Stromal cell of bone marrow (primary cell): Measurements from ENCODE around the gene FDX1.

Experiments
- DNase-seq: peaks from one replicate; pipeline ENCODE4 v3.0.0-alpha.2; 2012; ENCODE audit warnings: low read depth

The FDX1 gene

DNA sequence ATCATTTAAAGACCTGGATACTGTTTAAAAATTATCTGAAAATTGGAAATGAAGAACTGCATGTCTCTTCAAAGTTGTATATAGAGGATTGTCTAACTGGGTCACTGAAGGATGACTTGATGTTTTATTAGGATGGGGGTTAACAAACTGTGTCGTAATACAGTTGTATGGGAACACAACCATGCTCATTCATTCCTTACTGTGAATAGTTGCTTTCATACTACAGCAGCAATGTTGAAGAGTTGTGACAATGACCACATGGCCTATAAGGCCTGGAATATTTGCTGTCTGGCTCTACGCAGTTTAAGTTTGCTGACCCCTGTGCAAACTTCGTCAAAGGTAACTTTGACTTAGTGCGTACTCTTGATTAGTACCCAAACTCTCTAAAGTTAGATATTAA is 38.4 kb downstream of the FDX1 start:
- DNase-seq: no peak

DNA sequence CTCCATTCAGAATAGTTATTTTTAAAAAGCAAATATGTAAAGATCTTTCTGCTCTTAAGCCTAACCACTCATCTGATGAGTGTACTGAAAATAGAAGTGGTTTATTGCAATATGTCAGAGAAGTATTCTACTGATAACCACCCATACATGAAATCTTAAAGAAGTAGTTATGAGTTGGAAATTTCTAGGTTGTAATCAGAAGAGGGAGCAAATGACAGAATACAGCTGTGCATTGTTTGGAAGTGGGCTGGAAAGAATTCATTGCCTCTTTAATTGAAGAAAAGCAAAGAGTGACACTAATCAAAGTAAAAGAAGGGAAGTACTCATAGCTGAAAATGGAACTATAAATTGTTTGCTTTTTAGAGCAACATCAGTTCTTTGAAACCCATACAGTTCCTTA is 39.4 kb downstream of the FDX1 start:
- no peak for DNase-seq

DNA sequence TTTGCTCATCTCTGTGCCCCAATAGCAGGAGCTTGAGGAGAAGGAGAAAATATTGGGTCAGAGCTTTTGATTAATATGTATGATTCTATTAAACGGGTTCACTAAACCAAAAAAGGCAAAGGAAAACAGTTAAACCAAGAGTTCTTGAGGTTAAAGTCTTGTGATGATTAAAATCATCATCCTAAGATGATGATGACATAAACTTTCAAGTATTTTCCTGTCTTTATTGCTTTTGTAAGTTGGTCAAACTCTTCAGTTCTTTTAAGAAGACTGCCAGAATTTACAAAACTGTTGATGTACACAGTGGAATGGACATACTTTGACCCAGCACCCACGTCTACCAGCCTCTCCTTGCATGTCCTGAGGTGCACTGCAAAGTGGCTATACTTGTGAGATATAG is 41.0 kb downstream of the FDX1 start:
- DNase-seq: peak; percentile 28

DNA sequence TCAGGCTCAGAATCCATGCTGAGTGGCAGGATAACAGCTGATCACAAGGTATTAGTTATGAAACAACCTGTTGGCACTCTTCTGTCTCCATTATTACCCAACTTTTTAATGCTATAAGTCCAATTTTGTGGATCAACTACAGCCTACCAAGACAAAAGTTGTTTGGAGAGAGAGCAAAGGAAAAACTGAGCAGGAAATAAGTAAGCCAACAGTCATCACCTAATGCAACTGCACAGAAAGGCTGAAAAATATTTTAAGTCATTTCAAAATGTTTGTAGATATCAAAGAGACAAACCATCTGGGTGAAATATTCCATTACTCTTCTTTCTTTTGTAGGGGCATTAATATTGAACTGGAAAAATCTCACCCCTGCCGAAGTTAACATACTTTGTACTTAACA is 41.6 kb downstream of the FDX1 start:
- DNase-seq: peak; percentile 39

DNA sequence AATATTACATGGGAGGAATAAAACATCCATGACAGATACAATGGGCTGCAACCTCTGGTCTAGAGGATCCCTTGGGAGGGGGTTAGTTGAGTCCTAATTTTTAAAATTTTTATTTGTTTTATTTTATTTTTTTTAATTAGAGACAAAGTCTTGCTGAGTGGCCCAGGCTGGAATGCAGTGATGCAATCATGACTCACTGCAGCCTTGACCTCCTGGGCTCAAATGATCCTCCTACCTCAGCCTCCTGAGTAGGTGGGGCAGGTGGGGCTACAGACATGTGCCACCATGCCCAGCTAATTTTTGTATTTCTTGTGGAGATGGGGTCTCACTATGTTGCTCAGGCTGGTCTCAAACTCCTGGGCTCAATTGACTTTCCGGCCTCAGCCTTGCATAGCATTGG is 43.1 kb downstream of the FDX1 start:
- DNase-seq: no peak

DNA sequence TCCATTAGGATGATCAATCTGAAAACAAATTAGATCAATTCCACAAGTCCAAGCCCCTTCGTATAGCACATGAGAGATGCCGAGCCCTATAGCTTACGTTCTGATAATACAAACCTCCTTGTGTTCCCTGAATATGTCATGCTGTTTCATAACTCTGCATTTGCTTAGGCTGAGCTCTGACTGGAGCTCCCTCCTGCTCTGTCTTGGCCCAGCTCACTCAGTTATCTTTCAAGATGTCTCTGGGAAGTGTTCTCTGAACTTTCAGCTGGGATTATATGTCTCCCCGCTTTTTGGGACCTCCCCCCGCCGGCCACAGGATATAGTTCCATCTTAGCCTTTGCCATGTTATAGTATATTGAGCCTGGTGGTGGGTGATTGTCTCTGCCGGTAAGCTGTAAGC is 44.0 kb downstream of the FDX1 start:
- DNase-seq: no peak

DNA sequence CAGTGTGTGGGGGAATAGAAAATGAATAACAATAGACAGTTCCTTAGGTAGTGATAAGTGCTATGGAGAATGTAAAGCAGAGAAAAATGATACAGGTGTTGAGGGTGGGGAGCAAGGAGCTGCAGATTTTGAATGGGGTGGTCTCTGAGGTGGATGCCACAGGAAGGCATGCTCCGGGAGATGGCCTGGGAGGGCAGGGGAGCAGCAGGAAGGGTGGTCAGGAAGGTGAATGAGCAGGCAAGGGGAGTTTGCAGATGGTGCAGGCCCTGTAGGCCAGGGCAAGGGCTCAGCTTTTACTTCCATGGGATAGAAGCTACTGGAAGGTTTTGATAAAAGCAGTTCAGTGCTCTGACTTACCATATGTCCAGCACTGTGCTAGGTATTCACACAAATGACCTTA is 44.8 kb downstream of the FDX1 start:
- DNase-seq: no peak

DNA sequence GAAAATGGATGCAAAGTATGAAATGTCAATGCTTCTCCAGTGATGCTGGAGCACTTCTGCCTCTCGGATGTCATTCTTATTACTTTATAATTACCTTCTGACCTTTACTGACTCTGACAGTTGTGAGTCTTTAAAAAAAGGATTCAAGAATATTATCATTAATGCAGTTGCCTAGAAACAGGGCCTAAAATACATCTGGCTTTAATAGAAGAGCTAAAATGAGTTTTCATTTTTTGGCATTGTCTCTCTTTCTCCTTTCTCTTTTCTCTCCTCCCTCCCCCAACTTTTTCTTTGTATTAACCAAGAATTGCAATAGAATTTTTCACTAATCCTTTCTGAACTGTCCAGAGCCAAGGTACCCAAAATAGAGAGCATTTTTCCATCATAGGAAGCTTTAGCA is 45.9 kb downstream of the FDX1 start:
- no peak for DNase-seq

DNA sequence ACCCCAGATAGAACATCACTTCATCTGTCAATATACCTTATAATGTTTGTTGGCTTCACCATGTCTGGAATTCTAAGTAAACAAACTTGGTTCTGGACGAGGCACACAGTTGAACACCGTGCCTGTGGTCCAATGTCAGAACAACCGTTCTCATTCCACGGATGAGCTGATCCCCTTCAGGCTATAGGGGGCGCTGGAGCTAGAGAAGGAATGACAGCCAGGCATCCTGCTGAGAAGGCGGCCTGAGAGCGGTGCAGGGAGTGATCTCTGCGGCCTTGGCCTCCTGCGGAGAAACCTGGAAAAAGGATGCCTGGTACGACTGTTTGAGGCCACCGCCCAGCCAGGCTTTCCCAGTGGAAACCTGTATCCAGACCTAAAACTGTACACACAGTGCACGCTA is 48.7 kb downstream of the FDX1 start:
- no peak for DNase-seq

DNA sequence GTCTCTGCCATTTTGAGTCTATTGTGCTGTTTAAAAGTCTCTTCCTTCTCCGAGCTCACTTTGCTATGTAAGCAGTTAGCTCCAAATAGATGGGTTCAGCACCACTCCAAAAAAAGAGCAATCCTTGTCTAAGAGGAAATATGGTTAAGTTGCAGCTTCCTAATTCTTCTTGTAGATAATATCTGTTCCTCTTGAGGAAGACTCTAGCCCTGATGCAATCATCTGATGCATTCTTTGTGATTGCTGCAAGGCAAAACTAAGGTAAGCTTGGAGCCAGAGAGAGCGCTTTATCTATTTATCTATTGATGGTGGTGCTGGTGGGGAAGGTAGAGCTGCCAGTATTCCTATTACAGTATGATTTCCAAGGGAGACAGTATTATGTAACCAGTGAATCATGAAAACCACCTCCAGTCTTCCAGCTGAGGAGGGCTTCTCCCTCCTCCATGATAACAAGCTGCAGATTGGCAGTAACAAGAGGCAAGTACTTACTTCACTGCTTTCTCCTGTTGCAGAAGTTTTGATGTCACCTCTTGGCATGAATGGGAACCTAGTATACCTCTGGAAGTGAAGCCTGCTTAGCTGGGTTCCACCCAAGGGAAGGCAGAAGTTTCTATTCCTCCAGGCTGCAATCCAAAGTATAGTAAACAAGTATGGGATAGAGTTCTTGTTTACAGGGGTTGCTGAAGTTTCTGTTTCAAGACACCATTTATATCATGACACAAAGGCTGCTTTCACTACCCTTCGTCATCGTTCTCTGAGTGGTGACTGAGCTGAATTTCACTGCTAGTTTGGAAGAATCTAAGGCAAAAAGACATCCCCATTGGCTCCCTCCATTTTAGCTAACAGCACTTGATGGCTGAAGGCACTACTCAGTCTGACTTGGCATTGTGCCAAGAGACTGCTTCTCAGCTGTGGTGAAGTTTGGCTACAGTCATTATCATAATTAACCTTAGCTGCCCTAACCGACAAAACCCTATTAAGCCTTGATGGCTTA is 49.7 kb downstream of the FDX1 start:
- no peak for DNase-seq

DNA sequence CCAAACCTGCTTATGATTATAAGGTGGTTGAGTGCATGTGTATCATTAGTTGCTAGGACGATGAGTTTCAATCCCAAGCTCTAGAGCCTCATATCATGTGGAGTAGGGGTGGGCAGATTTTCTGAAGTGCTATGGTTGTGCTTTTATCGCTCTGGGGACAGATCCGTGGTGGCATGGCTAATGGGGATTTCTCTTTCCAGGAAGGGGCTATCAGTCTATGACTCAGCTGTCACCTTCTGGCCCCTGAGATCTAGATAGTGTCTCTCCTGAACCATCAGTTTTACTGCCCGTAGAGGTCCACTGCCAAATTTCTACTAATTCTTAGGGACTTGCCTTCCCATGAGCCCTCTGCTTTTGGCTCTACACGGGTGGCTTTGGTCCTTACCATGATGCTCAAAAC is 51.8 kb downstream of the FDX1 start:
- DNase-seq: no peak

DNA sequence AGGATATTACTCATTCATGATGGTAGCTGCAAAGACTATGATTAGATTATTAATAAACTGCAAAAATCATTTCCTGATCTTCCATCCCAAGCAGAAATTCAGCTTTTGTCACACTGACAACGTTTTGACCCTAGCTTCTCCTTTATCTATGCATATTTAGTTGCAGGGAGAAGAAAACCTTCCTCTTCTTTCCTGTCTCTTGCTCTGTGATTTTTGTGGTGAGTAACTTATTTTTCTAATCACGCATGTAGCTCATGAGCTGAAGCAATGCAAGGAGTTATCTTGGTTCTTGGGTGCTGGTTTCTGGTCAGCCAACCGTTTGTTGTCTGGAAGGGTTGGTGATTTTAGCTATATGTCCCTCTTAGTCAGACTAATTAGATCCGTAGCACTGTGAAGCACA is 56.4 kb downstream of the FDX1 start:
- no peak for DNase-seq

DNA sequence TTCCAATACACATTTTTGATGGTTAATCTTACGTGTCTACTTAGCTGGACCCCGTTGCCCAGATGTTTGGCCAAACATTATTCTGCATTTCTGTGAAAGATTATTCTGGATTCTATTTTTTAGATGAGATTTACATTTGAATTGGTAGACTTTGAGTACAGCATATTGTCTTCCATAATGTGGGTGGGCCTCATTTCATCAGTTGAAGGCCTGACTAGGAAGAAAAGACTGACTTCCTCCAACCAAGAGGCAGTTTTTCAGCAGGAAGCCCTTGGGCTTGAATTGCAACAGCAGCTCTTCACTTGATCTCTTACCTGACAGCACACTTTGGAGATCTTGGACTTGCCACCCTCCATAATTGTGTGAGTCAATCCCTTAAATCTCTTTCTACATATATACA is 58.7 kb downstream of the FDX1 start:
- DNase-seq: no peak

DNA sequence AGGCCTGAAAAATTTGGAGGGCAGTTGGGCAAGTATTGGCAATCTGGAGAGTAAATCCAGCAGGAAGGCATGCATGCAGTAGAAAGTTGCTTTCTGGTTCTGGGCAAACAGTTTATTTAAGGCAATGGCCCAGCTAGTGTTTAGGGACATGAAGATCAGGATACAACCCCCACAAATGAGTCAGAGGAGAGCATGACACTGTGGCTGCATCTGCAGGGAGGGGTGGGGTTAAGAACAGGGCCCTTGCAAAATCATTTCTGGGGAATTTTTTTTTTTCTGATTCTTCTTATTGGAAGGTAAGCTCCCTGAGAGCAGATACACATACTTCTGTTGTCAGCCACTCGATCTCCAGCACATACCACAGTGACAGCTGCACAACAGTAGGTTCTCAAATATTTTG is 61.1 kb downstream of the FDX1 start:
- DNase-seq: peak; percentile 67

DNA sequence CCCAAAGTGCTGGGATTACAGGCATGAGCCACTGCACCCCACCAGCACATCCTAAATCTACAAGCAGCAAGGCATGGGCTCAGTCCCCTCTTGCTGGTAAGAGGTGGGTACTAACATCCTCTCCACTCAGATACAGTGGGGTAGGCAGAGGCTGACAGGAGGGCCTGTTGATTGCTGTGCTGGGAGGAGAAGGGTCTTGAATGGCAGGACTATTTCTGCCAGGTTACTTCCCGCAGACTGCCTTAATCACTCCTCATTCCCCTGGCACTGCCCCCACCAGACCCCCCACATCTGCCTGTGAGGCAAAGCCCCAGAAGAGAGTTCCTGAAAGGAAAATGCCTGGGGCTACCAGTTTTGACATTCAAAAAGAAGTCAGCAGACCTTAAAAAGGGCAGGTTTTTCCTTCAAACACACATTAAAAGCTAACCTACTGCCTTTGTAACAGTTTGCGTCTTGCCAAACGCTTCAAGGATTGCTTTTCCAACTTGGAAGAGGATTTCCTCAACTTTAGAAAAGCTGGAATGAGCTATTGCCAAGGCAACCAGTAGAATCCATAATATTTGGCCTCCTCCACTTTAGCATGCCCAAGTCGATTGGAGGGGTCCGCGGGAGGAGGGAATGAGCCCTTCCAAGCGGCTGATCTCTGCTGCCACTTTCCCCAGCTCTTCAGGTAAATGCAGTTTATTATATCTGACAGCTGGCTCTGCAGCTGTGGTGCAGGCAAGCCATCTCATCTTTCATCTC is 62.0 kb downstream of the FDX1 start:
- DNase-seq: no peak

DNA sequence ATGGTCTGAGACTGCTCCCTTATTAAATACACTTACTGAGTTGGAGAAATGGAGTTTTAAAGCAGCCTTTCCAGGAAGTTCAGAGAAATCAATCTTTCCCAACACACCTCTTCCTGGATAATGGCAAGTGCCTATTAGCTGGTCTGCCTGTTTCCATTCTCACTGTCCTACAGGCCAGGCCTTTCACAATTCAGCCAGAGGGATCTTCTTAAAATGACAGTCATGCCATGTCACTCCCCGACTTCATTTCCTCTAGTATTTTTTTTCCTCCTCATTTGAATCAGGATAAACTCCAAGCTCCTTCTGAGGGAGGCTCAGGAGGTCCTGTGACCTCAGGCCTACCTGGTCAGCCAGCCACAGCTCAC is 62.6 kb downstream of the FDX1 start:
- DNase-seq: no peak

DNA sequence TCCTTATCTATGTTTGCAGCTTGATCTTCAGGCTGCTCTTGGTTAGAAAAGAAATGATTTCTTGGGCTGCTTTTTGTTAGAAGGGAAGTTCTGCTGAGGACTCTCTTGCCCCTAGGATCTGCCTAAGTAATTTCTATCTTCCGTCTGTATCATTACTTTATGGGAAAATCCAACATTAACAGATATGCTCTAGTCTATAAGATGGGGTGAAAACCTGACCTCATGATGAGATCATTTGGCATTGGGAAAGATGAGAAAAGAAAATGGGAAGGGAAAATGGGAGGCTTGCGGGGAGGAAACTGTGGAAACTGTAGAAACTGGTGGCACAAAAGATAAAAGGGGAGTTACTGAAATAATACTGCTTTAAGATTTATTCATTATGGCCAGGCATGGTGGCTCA is 63.6 kb downstream of the FDX1 start:
- no peak for DNase-seq

DNA sequence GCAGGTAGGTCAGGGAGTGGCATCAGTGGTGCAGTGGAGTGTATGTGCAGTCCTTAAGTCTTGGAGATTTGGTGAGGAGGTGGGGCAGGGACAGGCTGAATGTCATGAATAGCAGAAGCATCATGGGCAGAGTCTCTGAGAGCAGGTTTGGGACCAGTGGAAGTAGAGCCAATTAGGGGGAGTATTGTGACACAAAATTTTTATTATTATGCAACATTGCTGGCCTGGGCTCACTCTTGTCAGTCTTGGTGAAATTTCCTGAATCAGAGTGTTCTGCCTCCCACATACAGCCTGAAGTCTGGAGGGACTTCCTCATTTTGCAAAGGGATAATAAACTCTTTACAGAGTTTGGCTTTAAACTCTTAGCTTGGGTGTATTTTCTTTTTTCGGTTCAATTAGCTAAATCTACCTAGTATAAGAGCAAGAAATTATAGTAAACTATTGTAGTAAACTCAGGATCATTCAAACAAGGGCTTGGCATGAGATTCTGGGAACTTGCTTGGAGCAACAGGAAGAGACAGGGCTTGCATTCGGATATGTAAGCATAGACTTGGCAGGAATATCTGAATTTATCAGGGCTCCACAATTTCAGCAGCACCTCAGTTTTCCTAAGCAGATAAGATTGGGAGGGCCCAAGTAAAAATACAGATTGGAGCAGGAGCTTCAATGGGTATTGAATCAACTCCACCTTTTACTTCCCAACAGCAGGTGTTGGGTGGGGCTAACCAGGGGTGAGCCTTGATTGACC is 67.7 kb downstream of the FDX1 start:
- no peak for DNase-seq

DNA sequence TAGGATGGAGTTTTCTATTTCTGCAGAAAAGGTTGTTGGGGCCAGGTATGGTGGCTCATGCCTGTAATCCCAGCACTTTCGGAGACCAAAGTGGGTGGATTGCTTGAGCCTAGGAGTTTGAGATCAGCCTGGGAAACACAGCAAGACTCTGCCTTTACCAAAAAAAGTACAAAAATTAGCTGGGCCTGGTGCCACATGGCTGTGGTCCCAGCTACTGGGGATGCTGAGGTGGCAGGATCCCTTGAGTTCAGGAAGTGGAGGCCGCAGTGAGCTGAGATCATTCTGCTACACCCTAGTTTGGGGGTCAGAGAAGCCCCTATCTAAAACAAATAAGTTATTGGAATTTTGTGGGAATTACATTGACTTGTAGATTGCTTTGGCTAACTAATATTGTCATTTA is 71.7 kb downstream of the FDX1 start:
- no peak for DNase-seq

DNA sequence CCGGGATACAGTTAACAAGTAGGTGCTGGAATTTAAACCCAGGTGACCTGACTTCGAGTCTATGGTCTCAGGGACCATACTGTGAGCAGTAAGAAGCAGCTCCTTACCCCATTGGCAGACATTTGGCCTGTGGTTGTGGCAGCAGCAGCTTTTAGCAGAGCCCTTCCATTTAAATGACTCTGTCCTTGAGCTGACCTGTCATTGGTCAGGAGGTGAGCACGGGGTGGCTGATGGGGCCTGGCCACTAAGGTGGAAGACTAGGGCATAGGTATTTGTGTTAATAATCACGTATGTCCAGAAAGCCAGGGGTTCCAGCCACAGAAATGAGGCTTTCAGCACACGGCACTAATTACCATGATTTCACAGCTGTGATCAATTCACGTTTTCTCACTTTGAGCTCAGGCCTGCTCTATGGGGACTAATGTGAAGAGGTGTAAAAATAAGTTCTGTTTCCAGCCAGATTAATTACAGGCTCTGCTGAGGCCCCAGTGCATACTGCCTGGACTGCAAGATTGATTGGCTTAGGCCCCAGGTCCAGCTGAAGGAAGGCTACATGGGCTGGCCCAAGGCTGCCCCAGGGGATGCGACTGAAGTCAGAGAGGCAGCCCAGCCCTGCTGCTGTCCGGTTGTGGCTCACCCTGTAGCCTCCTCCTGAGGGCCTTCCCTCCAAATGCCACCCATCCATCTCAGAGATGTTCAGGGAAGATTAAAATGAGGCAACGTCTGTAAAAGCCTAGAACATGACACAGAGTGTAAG is 76.0 kb downstream of the FDX1 start:
- no peak for DNase-seq

DNA sequence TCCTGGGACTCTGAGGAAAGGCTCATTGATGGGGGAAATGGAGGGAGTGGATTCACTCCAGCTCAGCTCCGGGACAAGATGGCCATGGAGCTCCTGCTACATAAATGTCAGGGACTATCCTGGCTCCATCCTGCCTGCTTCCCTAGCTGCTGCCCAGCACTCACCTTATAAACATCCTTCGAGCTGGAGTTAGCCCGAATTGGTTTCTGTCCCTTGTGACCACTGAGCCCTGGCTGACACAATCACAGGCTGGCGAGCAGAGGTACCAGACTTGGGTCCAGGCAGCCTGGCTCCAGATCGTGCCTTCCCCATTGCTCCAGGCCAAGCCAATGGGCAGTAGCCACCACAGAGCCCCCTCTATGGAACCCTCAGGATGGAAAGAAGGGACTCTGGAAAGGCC is 77.6 kb downstream of the FDX1 start:
- no peak for DNase-seq

DNA sequence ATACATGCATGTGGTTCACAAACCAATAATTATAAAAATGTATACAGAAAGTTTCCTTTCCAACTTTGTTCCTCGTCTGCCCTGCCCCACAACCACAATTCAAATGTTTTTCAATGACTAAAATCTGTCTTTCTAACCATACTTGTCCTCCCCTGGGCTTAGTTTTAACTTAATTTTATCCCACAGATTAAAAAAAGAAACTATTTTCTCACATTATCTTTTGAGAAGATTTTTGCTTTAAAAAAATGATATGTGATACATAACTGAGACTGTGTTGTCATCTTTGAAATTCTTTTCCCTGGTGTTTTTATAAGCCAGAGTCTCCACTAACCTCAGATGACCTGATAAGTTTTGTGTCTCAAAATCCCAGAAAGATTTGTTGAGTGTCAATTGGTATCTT is 79.0 kb downstream of the FDX1 start:
- DNase-seq: no peak
